HG03025 (cell line): Measurements from ENCODE around the gene ST8SIA2.
"Not testable (repeated sequence)": the region's sequence is repeated elsewhere in the genome, so short reads cannot be mapped to it uniquely, and the experiment has no call there.

Experiments used
- ATAC-seq: cut with Tn5 transposase; IDR thresholded peaks from one replicate; pipeline ENCODE4 v1.9.1; 2021; ENCODE audit warnings: mild to moderate bottlenecking, moderate library complexity; ENCODE audit not compliant: unreplicated experiment, low FRiP score

Gene ST8SIA2

DNA sequence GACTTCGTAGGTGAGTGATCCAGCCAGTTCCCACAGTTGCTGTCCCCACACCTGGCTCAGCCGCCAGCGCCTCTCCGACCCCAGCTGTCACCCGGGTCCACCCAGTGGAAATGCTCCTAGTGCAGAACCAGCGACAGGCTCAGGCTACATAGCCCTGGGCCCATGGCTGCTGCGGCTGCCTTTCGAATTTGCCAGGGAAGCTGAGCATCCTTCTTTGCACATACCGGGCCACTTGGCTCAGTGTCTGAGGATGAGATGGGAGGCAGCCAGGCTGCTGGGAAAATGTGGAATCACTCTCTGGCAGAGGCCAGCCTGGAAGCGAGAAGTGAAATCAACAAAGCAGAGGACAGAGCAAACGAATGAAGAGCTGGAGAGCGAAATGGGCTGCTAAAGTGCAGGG lies 80.1 kb downstream of the ST8SIA2 start:
- ATAC-seq, result no peak

- not testable (repeated sequence) for ATAC-seq
These were observed 86.0 kb downstream of the ST8SIA2 start for GRCh38 chr15:92479730-92480129.

DNA sequence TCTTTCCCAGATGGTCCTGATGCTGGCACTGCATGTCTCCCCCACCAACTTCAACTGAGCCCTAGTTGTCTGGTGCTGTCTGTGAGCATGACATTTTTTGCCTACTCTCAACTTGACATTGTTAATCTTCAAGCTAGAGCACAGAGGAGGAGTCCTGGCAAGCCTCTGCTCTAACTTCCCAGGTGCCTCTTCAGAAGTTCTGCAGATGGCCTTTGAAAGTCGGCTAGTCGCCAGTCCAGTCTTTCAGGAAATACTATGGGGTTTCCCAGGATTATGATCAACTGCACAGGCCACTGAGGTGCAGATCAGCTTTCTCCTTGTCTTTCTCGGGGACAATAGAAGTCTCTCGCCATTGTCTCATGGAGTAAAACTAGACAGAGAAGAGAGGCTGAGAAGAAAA lies 86.7 kb downstream of the ST8SIA2 start:
- no peak for ATAC-seq

GRCh38 chr15:92485441-92485840 lies 91.8 kb downstream of the ST8SIA2 start:
- ATAC-seq, result no peak

DNA sequence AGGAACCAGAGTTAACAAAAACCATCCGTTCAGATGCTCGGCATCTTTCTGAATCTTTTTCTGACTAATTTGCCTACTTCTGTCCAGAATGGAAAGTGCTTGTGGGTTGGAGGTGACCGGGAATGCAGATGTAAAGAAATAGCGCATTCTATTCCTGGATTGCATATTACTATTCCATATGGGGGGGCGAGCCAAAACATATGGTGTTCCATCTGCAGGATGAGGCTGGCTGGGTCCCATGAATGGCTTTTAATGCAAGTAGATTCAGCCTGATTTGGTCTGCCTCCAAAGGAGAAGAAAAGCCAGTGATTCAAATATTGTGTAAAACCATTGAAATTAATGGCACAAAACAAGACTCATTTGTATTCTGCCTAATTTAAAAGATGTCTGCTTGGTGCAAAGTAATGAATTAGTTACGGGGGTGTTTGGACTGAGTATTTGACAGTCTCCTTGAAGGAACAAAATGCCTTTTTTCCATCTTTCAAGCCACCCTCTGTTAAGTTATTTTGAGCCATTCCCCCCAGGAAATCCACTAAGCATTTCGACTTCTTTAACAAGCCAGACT lies 99.0 kb downstream of the ST8SIA2 start:
- no peak for ATAC-seq

- no peak for ATAC-seq
These were observed 101.2 kb downstream of the ST8SIA2 start for GRCh38 chr15:92494806-92495336.

DNA sequence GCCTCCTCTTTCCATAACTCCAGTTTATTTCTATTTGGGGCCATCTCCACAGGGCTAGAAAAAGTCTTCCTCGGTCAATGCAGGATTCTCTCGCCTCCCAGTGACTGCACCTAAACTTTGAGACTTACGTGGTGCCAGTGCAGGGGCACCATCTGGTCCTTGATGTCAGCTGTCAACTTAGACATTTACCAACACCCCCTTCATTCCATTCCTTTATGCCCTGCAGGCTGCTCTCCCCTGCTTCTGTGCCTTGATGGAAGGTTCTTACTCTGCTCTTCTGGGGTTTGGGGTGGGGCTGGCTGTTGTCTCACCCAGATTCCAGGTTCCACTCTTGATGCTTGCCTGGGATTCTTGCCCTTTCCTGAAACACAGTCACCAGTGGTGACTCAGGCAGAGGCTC lies 101.8 kb downstream of the ST8SIA2 start:
- no peak for ATAC-seq

GRCh38 chr15:92499731-92500530 lies 106.2 kb downstream of the ST8SIA2 start:
- ATAC-seq, result no peak

DNA sequence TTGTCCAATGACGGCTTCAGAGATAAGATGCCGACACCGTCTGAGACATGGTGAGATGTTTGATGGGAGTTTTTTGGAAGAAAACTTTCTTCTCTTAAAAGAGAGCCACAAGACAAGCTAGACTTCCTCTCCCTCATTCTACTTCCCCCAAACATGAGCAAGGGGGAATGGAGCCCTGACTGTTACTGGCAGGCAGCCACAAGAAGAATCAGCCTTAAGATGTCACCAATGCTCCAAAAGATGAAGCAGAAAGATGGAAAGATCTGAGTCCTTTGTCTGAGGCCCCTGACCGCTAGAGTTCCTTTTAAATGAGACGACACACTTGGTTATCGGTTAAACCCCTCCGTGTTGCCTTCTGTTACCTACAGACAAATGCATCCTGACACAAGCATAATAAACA lies 108.7 kb downstream of the ST8SIA2 start:
- no peak for ATAC-seq

DNA sequence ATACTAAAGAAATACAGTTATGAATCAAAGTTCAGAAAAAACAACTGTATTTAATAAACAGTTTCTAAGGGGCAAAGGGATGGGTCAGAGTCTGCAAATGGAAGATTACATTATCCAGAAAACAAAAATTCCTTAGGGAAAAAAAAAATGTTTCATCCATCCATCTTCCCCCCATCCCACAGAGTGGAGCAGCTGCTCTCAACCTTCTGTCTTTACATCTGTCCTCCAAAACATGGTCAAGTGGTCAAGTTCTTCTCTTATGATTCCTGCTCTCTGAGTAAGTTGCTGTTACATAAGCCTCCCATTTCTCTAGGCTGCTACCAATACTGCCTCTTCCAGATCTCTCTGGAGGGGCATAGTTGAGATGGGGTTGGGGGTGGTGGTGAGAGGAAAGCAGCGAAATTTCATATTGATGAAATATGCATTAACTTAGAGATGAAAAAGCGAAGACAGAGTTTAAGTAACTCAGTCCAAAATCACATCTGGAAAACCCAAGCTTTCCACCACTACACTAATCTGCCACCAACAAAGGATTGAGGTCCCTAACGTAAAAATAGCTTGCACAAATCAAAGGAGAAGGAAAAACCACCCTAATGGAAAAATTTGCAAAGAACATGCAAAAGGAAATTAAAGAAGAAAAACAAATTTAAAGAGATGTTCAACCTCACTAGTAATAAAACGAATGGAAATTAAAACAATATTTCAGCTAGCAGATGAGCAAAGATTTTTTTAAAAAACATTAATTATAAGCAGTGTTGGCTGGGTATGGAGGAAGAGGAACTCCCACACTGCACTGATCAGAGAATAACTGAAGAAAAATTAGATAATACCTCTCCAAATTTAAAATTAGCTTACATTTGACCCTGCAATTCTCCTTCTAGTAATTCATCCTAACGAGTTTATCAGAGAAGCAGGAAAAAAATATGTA lies 109.5 kb downstream of the ST8SIA2 start:
- ATAC-seq, result no peak

- ATAC-seq, result no peak
These were observed 110.2 kb downstream of the ST8SIA2 start for GRCh38 chr15:92503889-92504288.

GRCh38 chr15:92505611-92506010 lies 111.9 kb downstream of the ST8SIA2 start:
- ATAC-seq, result no peak

DNA sequence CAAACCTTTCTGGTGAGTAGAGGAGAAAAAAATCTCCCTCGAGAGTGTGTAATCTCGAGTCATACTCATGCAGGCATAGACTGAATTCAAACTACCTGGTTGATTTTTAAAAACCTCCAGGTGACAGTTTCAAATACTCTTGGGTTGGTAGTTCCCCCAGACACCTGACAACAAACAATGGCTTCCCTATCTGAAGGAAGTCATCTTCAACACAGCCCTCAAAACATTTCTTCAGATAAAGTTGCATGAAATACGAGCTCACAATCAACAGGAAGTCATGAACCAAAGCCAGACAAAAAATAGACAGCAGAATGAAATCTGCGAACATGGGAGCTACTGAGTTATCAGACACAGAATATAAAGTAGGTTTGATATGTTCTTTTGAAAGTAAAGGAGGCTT lies 112.8 kb downstream of the ST8SIA2 start:
- ATAC-seq, result no peak

- ATAC-seq, result no peak
These were observed 116.6 kb downstream of the ST8SIA2 start for GRCh38 chr15:92510163-92510882.
